ENCODE data around the gene FOXRED1.

The FOXRED1 gene

DNA sequence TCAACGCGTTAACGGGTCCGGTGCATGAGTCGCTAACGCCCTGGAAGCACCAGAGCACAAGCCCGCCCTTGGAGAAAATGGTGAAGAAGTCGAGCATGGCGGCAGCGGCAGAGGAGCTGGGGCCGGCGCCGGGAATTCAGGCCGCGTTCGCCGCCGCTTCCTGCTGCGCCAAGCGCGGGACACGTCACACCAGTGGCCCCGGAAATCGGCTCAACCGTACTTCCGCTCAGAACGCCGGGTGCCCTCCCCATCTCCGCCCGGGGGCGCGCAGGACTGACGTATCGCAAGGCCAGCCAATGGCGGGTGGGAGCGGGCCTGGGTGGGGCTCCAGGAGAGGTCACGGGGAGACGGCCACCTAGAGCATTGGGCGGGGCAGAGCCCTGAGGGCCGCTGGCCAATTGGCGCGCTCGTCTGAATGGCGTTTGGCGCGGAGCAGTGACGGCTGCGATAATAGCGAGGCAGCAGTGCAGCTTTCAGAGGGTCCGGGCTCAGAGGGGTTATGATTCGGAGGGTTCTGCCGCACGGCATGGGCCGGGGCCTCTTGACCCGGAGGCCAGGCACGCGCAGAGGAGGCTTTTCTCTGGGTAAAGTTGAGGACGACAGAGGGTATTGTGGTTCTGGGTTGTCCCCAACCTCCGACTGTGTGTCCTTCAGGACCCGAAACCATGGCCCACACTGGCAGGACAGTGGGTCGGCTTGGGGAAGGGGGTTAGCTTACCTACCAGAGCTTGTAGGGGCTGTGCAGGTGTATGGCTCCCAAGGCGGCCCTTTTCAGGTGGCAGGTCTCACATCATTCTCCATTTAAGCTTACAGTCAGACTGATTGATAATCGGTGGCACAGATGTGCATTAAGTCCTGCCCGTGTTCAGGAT is at the start of gene FOXRED1, which contains the start of gene SRPRA:
Gene FOXRED1, plus strand, starts transcription at position 447 of the 872 bp plus-strand sequence. Its CDS starts 53 bp downstream, at position 500.
Gene SRPRA, minus strand, starts transcription at position 188 of the 872 bp plus-strand sequence. Its CDS starts 91 bp downstream, at position 97.
- TF ChIP-seq, protein P1, sequence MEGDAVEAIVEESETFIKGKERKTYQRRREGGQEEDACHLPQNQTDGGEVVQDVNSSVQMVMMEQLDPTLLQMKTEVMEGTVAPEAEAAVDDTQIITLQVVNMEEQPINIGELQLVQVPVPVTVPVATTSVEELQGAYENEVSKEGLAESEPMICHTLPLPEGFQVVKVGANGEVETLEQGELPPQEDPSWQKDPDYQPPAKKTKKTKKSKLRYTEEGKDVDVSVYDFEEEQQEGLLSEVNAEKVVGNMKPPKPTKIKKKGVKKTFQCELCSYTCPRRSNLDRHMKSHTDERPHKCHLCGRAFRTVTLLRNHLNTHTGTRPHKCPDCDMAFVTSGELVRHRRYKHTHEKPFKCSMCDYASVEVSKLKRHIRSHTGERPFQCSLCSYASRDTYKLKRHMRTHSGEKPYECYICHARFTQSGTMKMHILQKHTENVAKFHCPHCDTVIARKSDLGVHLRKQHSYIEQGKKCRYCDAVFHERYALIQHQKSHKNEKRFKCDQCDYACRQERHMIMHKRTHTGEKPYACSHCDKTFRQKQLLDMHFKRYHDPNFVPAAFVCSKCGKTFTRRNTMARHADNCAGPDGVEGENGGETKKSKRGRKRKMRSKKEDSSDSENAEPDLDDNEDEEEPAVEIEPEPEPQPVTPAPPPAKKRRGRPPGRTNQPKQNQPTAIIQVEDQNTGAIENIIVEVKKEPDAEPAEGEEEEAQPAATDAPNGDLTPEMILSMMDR (IDR thresholded peaks at IDR 0.05; ENCODE audit: low read depth, low read length, missing control alignments), result no peak
- peak; percentile 95 for DNase-seq (ENCODE audit: low read depth)
- H3K4me3 ChIP-seq (ENCODE audit: low read depth, low read length), result peak within 1 kb of the TSS; percentile 99

DNA sequence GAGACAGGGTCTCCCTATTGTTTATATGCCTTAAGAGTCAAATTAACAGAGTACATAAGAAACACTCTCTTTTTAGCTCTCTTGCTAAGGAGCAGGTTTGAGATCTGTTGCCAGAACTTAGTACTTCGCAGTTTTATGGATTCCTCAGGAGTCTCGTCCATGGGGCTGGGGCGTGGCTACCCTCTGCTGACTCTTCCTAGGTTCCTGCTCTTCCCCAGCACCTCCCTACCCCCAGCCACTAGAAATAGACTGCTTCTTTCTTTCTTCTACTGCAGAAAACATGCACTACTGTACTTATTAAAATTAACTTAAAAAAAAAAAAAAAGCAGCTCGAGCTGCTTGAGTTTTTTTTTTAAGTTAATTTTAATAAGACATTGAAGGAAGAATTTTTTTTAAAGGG is 49.4 kb upstream of the FOXRED1 start:
- H3K4me3 ChIP-seq (ENCODE audit: low read depth, low read length), result no peak overlapping the region
- DNase-seq (ENCODE audit: low read depth), result no peak
- TF ChIP-seq, protein P1 (IDR thresholded peaks at IDR 0.05; ENCODE audit: low read depth, low read length, missing control alignments), result no peak

DNA sequence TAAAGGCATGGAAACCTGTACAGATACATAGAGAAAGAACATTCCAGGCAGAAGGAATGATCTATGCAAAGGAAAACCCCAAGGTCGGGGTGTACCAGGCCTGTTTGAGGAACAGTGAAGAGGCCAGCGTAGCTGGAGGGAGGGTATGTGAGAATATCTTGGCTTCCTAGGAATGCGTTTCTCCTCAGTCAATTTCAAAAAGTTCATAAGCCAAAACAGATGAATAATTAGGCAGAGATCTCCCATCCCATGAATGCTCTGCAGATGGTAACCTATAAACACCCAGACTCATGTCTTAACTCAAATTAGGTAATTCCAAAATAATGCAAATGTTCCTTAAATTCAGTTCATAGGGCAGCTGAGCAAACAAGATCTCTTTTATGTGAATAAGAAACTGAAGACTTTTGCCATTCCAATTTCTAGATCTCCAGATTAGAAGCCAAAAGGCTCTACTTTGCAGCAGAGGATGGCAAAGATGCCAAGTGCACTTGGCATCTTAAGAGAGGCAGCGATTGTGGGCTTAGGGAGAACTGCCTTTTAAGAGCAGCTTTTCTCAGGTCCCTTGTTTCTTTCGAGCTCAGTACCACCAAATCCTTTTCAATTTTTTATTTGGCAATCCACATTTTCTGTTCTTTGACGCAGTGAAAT is 44.2 kb upstream of the FOXRED1 start:
- H3K4me3 ChIP-seq (ENCODE audit: low read depth, low read length), result no peak overlapping the region
- TF ChIP-seq, protein P1 (IDR thresholded peaks at IDR 0.05; ENCODE audit: low read depth, low read length, missing control alignments), result no peak
- DNase-seq (ENCODE audit: low read depth), result no peak

DNA sequence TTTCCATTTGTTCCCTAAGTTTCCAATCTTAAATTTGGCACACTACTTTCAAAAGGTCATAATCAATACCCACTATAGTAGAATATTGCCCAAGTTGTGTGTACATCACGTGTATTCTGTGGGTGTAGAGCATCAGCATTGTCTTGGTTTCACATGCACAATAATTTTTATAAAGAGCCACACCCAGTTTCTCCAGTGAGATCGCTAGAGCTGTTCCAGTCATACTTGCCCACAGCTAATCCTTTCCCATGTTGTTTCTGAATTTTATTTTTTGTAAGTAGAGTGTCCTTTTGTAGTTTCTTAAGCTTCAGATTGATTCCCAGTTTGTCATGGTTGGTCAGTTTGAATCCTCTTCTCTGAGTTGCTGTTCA is 43.7 kb upstream of the FOXRED1 start:
- no peak overlapping the region for H3K4me3 ChIP-seq (ENCODE audit: low read depth, low read length)
- TF ChIP-seq, protein P1 (IDR thresholded peaks at IDR 0.05; ENCODE audit: low read depth, low read length, missing control alignments), result no peak
- DNase-seq (ENCODE audit: low read depth), result no peak

DNA sequence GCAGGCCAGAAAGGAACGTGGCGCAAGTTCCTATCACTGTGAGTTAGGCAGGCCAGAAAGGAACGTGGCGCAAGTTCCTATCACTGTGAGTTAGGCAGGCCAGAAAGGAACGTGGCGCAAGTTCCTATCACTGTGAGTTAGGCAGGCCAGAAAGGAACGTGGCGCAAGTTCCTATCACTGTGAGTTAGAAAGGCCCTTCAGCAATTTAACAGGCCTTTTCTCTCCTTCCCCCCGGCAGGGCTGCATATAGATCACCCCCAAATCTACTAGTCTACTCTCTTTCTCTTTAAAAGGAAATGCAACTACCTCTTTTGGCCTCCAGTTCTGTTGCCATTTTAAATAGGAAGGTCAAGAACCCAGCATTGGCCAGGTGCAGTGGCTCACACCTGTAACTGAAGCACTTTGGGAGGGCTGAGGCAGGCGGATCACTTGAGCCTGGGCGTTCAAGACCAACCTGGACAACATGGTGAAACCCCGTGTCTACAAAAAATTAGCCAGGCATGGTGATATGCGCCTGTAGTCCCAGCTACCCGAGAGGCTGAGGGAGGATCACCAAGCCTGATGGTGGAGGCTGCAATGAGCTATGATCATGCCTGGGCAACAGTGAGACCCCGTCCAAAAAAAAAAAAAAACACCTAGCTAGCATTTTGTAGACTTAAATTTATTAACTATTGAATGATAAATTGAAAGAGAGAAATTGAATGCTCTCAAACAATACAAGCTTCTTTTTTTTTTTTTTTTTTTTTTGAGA is 42.4 kb upstream of the FOXRED1 start:
- no peak overlapping the region for H3K4me3 ChIP-seq (ENCODE audit: low read depth, low read length)
- TF ChIP-seq, protein P1 (IDR thresholded peaks at IDR 0.05; ENCODE audit: low read depth, low read length, missing control alignments), result no peak
- no peak for DNase-seq (ENCODE audit: low read depth)

DNA sequence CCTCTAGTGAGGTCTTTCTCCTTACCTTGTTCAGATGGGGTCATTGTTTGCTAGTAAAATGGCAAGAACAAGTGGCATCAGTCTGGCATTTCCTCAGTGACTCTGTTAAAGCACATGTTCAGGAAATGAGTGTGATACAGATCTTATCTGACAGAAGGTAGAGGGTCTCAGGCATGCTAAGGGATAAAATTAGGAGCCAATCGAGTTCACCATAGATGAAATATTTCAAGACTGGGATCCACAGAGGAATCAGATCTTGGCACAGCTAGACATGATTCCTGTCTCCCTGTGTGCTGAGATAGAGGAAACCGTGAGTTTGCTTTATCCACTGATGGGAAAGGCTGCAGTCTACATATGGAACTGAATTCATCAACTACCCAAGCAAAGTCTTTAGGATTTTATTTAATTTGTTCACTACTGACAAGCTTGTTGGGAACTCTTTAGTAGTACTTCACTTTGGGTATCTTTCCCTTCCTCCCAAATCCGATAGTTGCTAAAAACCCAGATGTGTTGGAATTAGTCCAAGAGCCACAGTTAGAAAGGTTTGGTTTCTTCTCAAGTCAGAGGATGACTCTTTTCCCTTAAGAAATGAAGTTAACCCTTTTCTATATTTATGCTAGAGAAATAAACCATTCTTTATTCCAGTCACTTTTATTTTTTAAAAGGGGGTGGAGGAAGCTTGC is 39.0 kb upstream of the FOXRED1 start:
- TF ChIP-seq, protein P1 (IDR thresholded peaks at IDR 0.05; ENCODE audit: low read depth, low read length, missing control alignments), result no peak
- no peak for DNase-seq (ENCODE audit: low read depth)

More for the DNA sequence above, 39.0 kb upstream of the FOXRED1 start:
- no peak overlapping the region for H3K4me3 ChIP-seq (ENCODE audit: low read depth, low read length)

All from GM12864 (cell line).